ENCODE measurements around the gene MIPEP. TPM values are rescaled to one million over a fixed set of nuclear protein-coding genes. Genes with fewer than 3 reads are reported as not detected.
A peak's percentile ranks its signal among the peaks of the same experiment; 100 is the strongest.

MIPEP gene
- total and polyA plus RNA-seq, 11 donors: 21.5 to 88.1 (median 42.1) TPM

DNA sequence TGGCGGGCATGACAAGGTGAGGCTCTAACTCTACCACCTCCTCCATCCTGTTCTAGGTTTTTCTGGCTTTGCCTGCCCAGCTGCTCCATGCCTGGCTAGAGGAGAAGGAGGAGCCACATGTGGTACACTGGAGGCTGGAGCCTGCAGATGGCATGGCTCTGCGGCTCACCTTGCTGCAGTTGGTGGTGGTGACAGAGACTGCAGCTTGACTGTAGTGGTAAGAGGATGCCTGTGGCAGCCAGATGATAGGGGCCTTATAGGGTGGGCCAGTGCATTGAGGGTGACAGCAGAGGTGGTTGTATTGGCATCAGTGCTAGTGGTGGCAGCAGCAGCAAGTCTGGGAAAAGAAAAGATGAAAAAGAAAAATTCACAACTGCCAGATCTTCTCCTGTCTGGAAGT lies 172.8 kb downstream of the MIPEP start:
- no peak for DNase-seq
- 97 to 100% (median 99%) methylated on average over 2 of the region's 2 CpGs for WGBS, 4 donors
- no peaks in the 10 kb centered on the region for H3K36me3 ChIP-seq
- H3K9me3 ChIP-seq: peaks cover 0 to 12% (median 0%) of the 10 kb centered on the region in 12 donors
- no peak overlapping the region for H3K4me3 ChIP-seq
- intact Hi-C loops (cut with DNase I): loop anchor here in 4 of 10 donors (5.0 to 10.0 kb wide), 4 partner anchors 148 to 252 kb away; no protein-coding TSS in a partner anchor
- H3K4me1 ChIP-seq: peaks cover 0 to 3% (median 0%) of the 10 kb centered on the region in 12 donors
- TF ChIP-seq, protein P1, sequence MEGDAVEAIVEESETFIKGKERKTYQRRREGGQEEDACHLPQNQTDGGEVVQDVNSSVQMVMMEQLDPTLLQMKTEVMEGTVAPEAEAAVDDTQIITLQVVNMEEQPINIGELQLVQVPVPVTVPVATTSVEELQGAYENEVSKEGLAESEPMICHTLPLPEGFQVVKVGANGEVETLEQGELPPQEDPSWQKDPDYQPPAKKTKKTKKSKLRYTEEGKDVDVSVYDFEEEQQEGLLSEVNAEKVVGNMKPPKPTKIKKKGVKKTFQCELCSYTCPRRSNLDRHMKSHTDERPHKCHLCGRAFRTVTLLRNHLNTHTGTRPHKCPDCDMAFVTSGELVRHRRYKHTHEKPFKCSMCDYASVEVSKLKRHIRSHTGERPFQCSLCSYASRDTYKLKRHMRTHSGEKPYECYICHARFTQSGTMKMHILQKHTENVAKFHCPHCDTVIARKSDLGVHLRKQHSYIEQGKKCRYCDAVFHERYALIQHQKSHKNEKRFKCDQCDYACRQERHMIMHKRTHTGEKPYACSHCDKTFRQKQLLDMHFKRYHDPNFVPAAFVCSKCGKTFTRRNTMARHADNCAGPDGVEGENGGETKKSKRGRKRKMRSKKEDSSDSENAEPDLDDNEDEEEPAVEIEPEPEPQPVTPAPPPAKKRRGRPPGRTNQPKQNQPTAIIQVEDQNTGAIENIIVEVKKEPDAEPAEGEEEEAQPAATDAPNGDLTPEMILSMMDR (IDR thresholded peaks at IDR 0.05): no peak
- no peak for TF ChIP-seq POLR2A (IDR thresholded peaks at IDR 0.05)
- H3K27me3 ChIP-seq: no peaks in the 10 kb centered on the region
- ATAC-seq: no peak
- no peak overlapping the region for H3K27ac ChIP-seq

DNA sequence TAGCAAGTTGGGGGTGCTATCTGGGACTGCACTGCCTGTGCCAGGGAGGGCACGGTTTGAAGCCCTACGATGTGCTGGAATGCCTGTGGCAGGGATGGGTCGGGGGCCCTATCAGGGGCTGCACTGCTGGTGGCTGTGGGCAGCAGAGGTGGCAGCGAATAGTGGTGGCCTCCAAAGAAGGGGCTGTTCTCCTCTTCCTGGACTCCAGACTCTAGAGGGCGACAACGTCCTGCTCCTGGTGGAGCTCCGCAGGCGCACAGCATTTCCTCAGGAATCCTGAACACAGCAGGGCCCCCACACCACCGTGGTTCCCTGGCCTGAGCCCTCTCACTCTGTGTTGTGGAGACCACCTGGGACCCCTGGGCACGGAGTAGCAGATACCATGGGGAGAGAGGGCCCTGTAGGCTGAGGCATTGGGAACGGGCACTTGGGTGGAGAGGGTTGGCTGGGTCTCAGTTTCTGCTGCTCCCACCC lies 173.4 kb downstream of the MIPEP start:
- peaks cover 0 to 12% (median 0%) of the 10 kb centered on the region in 12 donors for H3K9me3 ChIP-seq
- no peaks in the 10 kb centered on the region for H3K27me3 ChIP-seq
- H3K36me3 ChIP-seq: no peaks in the 10 kb centered on the region
- H3K4me3 ChIP-seq: no peak overlapping the region
- DNase-seq (no peak), ATAC-seq (peak; percentile 24 to 65 (median 40))
- H3K27ac ChIP-seq: no peak overlapping the region
- WGBS, 4 donors: 50 to 93% (median 86%) methylated on average over 2 to 11 of the region's 11 CpGs
- intact Hi-C loops (cut with DNase I): loop anchor here in 4 of 10 donors (5.0 to 10.0 kb wide), 4 partner anchors 149 to 251 kb away; no protein-coding TSS in a partner anchor
- TF ChIP-seq POLR2A (IDR thresholded peaks at IDR 0.05): no peak
- TF ChIP-seq, protein P1 (IDR thresholded peaks at IDR 0.05): peak in 6 of 12 donors; percentile 13 to 26 (median 22)
- peaks cover 0 to 3% (median 0%) of the 10 kb centered on the region in 12 donors for H3K4me1 ChIP-seq

DNA sequence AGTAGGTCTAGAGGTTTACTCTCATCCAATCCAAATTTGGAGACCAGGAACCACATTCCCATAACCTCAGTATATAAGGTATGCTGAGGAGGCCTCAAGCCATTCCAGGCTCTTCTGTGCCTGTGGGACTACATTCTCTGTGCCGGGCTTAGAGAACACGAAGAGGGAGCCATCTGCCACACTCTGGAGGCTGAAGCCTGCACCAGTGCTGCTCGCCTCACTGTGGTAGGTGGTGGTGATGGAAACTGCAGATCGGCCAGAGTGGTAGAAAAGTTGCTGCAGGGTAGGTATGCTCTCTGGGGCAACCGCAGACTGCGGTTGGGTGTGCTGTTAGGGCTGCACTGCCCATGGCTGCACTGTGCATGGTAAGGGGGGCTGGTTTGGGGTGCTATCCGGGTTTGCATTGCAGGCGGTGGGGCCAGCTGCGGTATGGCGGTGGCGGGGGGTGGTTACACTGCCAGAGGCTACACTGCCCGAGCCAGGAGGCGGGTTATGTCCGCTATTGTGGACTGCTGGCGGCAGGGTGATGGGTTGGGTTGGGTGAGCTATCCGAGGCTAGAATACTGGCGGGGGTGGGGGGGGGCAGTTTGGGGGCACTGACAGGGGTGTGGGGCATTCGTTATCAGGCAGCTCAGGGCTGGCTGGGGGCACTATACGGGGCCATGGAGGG lies 174.0 kb downstream of the MIPEP start:
- peaks cover 0 to 12% (median 0%) of the 10 kb centered on the region in 12 donors for H3K9me3 ChIP-seq
- H3K27me3 ChIP-seq: no peaks in the 10 kb centered on the region
- TF ChIP-seq, protein P1 (IDR thresholded peaks at IDR 0.05): no peak
- TF ChIP-seq POLR2A (IDR thresholded peaks at IDR 0.05): no peak
- intact Hi-C loops (cut with DNase I): loop anchor here in 4 of 10 donors (5.0 to 10.0 kb wide), 4 partner anchors 150 to 250 kb away; no protein-coding TSS in a partner anchor
- H3K4me3 ChIP-seq: no peak overlapping the region
- DNase-seq (no peak), ATAC-seq (peak in 1 of 4 donors; percentile 28)
- peaks cover 0 to 3% (median 0%) of the 10 kb centered on the region in 12 donors for H3K4me1 ChIP-seq
- H3K27ac ChIP-seq: no peak overlapping the region
- 85 to 94% (median 88%) methylated on average over 10 to 19 of the region's 19 CpGs for WGBS, 4 donors
- no peaks in the 10 kb centered on the region for H3K36me3 ChIP-seq

DNA sequence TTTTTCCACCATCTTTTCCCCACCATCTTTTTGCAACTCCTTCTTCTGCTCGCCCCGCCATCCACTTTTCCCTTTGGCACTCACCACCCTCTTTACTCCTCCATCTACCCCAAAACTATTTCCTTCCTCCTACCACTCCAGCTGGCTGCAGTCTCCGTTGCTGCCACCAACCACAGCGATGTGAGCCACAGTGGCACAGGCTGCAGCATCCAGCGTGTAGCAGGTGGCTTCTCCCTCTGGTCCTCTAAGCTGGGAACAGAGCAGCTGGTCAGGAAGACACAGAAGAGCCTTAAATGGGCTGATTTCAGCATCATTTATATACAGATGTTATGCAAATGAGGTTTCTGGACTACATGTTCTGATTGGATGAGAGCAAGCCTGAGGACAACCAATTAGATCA lies 174.5 kb downstream of the MIPEP start:
- no peaks in the 10 kb centered on the region for H3K36me3 ChIP-seq
- ATAC-seq: no peak
- intact Hi-C loops (cut with DNase I): loop anchor here in 4 of 10 donors (5.0 to 10.0 kb wide), 4 partner anchors 150 to 250 kb away; no protein-coding TSS in a partner anchor

More for the DNA sequence above, 174.5 kb downstream of the MIPEP start:
- Histone ChIP-seq H3K4me3 (no peak overlapping the region), H3K27me3 (no peaks in the 10 kb centered on the region), H3K4me1 (peaks cover 0 to 3% (median under 1%) of the 10 kb centered on the region in 12 donors), H3K27ac (no peak overlapping the region), H3K9me3 (peaks cover 0 to 12% (median 0%) of the 10 kb centered on the region in 12 donors)
- TF ChIP-seq POLR2A (IDR thresholded peaks at IDR 0.05): no peak
- TF ChIP-seq, protein P1 (IDR thresholded peaks at IDR 0.05): no peak
- WGBS, 4 donors: 70 to 82% (median 77%) methylated on average over 5 of the region's 5 CpGs
- DNase-seq: no peak
